Spleen (tissue), 11 donors: ENCODE measurements around the gene PLS3. TPM values are rescaled to one million over a fixed set of nuclear protein-coding genes. Genes with fewer than 3 reads are reported as not detected.

ENCODE experiments used
- DNase-seq: peaks from one replicate; pipeline ENCODE4 v3.0.0-alpha.2; 2020
- H3K27ac ChIP-seq, 8 donors: fragments of 200-600 bp; sonication (generic) in 7 of 8; 1 replicate in 4 of 8; 2 replicates in 4 of 8; pipeline versions ENCODE4 v1.5.0 to v1.8.0; 2016 to 2021; ENCODE audit warnings: inconsistent platforms in 4 of 8, mild to moderate bottlenecking in 4 of 8, moderate library complexity in 1 of 8
- H3K27me3 ChIP-seq, 7 donors: fragments of 200-600 bp; sonication (generic) in 6 of 7; replicated peaks in 1 of 7; 1 replicate in 4 of 7; 2 replicates in 3 of 7; pipeline versions ENCODE4 v1.5.0 to v1.8.0; 2016 to 2021; ENCODE audit warnings: inconsistent platforms in 3 of 7, mild to moderate bottlenecking in 1 of 7
- H3K36me3 ChIP-seq, 6 donors: fragments of 200-600 bp; sonication (generic) in 5 of 6; 1 replicate in 4 of 6; 2 replicates in 2 of 6; pipeline versions ENCODE4 v1.5.0 to v1.8.0; 2016 to 2021; ENCODE audit warnings: inconsistent platforms in 2 of 6
- H3K4me1 ChIP-seq, 6 donors: fragments of 200-600 bp; sonication (generic) in 5 of 6; 1 replicate in 3 of 6; 2 replicates in 3 of 6; pipeline versions ENCODE4 v1.5.0 to v1.8.0; 2016 to 2021; ENCODE audit warnings: inconsistent platforms in 3 of 6
- H3K4me3 ChIP-seq, 8 donors: fragments of 200-600 bp; sonication (generic) in 7 of 8; 1 replicate in 4 of 8; 2 replicates in 4 of 8; pipeline versions ENCODE4 v1.5.0 to v1.8.0; 2016 to 2021; ENCODE audit warnings: inconsistent platforms in 4 of 8, mild to moderate bottlenecking in 4 of 8, moderate library complexity in 2 of 8
- H3K9me3 ChIP-seq, 8 donors: fragments of 200-600 bp; sonication (generic) in 7 of 8; 1 replicate in 4 of 8; 2 replicates in 4 of 8; pipeline versions ENCODE4 v1.5.0 to v1.8.0; 2016 to 2021; ENCODE audit warnings: inconsistent platforms in 4 of 8
- POLR2A ChIP-seq, 3 donors: fragments of 450-650 bp; IDR thresholded peaks; one replicate each; pipeline ENCODE4 v1.5.1; 2017; ENCODE audit warnings: antibody characterized with exemption in 3 of 3, mild to moderate bottlenecking in 1 of 3
- POLR2AphosphoS5 ChIP-seq, 3 donors: sonication (generic); formaldehyde crosslinking; IDR thresholded peaks; one replicate each; pipeline ENCODE4 v1.5.1; 2017; ENCODE audit warnings: antibody characterized with exemption in 3 of 3
- WGBS, 5 donors: extraction: QIAGEN DNeasy Blood & Tissue Kit in 3 of 5; methylation state at CpG; one replicate each; pipeline versions ENCODE4 v1.1.5 to v1.1.7; 2013 to 2018; 5-methylcytosine and 5-hydroxymethylcytosine counted together
- intact Hi-C: fragments of 100-400 bp; cut with DNase I; formaldehyde crosslinking; loops from one replicate; pipeline ENCODE4 v1.15.0; 2023; ENCODE audit warnings: low total_unique reads
- polyA plus RNA-seq, 3 donors: library from polyadenylated mRNA; stranded (reverse); fragments of 200-250 nt; gene quantifications; one replicate each; pipeline ENCODE4 v1.2.1, GENCODE V29; 2013
- total RNA-seq, 7 donors: library from RNA; depleted of rRNA in 3 of 7; stranded (reverse); fragments of >200 nt in 3 of 7; fragmentation: NEBNext Ultra II Directional in 4 of 7; extraction: Animal tissue kit (Norgen Biotek cat#: 25700) in 4 of 7; gene quantifications; one replicate each; pipeline versions ENCODE4 v1.1.0 to v1.2.1, GENCODE V29; 2016 to 2021
- TF ChIP-seq, protein P1 (sequence below), 11 experiments: fragments of 200-600 bp in 7 of 11; fragments of 450-650 bp in 4 of 11; sonication (generic) in 4 of 11; IDR thresholded peaks in 8 of 11; conservative IDR thresholded peaks in 3 of 11; 1 replicate in 7 of 11; 2 replicates in 4 of 11; pipeline versions ENCODE4 v1.4.0 to v1.8.0; 2016 to 2021; ENCODE audit warnings: antibody characterized with exemption in 11 of 11, inconsistent platforms in 4 of 11, mild to moderate bottlenecking in 1 of 11
- donor health status: healthy with polysubstance abuse.
- donor health status: DM: no; HTN: no; CAD: no; lungs with moderate emphysema.
- donor health status: DM: no; HTN: no; CAD: no.
- donor health status: Bipolar disorder and iron deficiency.
- donor health status: healthy.
- donor health status: DM: no; HTN: no; CAD: no.
- donor health status: DM: yes; HTN: yes; CAD: no.

The PLS3 gene
- total and polyA plus RNA-seq, 10 donors = 20.3 to 159 (median 105) TPM

DNA sequence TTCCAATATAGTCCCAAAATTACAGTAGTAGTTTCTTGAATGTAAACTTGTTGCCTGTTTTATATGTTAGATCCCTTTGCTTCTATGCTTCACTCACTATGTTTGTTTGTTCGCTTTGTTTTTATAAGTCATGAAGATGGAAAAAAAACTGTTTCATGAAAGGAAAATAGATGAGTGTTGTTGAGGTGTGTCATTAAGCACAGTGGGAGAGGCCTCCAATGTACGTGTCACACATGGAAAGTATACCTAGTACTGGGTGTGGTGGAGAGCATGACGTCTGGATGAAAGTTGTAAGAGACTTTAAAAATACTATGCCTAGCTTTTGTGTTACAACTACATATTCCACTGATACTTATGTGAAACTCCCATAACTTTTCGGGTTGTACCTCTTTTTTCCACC lies 28.4 kb downstream of the PLS3 start:
- DNase-seq = no peak
- no peak for TF ChIP-seq POLR2AphosphoS5 (IDR thresholded peaks at IDR 0.05)
- TF ChIP-seq POLR2A (IDR thresholded peaks at IDR 0.05) = no peak
- TF ChIP-seq, protein P1, sequence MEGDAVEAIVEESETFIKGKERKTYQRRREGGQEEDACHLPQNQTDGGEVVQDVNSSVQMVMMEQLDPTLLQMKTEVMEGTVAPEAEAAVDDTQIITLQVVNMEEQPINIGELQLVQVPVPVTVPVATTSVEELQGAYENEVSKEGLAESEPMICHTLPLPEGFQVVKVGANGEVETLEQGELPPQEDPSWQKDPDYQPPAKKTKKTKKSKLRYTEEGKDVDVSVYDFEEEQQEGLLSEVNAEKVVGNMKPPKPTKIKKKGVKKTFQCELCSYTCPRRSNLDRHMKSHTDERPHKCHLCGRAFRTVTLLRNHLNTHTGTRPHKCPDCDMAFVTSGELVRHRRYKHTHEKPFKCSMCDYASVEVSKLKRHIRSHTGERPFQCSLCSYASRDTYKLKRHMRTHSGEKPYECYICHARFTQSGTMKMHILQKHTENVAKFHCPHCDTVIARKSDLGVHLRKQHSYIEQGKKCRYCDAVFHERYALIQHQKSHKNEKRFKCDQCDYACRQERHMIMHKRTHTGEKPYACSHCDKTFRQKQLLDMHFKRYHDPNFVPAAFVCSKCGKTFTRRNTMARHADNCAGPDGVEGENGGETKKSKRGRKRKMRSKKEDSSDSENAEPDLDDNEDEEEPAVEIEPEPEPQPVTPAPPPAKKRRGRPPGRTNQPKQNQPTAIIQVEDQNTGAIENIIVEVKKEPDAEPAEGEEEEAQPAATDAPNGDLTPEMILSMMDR (IDR thresholded peaks at IDR 0.05 in 8 of 11, conservative IDR thresholded peaks at IDR 0.05 in 3 of 11) = no peak
- Histone ChIP-seq H3K27ac (no peak overlapping the region), H3K4me3 (no peak overlapping the region), H3K27me3 (no peaks in the 10 kb centered on the region), H3K9me3 (no peaks in the 10 kb centered on the region), H3K4me1 (no peaks in the 10 kb centered on the region), H3K36me3 (no peaks in the 10 kb centered on the region)
- intact Hi-C loops = no loop called here
- WGBS, 5 donors = 59 to 81% (median 79%) methylated on average over 4 of the region's 4 CpGs

DNA sequence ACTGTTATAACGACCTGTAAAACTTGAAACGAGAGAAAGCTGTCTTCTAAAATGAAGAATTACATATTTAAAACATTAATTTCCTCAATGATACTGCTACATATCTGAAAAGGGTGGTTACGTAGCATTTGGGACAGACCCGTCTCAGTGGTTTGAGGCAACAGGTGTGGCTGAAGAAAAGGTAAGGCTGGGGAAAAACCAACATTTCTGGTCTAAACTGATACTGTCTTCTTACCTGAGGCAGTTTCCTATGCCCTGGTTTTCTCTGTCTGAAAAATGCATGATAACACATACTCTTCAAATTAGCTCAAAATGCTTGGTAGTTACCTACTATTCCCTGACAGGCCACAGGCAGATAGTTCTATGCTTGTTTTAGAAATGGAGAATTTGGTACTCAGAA lies 30.4 kb downstream of the PLS3 start:
- Histone ChIP-seq H3K4me3 (no peak overlapping the region), H3K27ac (peak overlapping the region in 3 of 8 donors; percentile 7 to 41 (median 36)), H3K27me3 (peaks cover 0 to 11% (median 0%) of the 10 kb centered on the region in 7 donors), H3K4me1 (no peaks in the 10 kb centered on the region), H3K9me3 (no peaks in the 10 kb centered on the region), H3K36me3 (no peaks in the 10 kb centered on the region)
- no peak for DNase-seq
- WGBS, 5 donors = 64 to 77% (median 73%) methylated on average over 4 of the region's 4 CpGs
- TF ChIP-seq POLR2AphosphoS5 (IDR thresholded peaks at IDR 0.05) = no peak
- intact Hi-C loops = no loop called here

DNA sequence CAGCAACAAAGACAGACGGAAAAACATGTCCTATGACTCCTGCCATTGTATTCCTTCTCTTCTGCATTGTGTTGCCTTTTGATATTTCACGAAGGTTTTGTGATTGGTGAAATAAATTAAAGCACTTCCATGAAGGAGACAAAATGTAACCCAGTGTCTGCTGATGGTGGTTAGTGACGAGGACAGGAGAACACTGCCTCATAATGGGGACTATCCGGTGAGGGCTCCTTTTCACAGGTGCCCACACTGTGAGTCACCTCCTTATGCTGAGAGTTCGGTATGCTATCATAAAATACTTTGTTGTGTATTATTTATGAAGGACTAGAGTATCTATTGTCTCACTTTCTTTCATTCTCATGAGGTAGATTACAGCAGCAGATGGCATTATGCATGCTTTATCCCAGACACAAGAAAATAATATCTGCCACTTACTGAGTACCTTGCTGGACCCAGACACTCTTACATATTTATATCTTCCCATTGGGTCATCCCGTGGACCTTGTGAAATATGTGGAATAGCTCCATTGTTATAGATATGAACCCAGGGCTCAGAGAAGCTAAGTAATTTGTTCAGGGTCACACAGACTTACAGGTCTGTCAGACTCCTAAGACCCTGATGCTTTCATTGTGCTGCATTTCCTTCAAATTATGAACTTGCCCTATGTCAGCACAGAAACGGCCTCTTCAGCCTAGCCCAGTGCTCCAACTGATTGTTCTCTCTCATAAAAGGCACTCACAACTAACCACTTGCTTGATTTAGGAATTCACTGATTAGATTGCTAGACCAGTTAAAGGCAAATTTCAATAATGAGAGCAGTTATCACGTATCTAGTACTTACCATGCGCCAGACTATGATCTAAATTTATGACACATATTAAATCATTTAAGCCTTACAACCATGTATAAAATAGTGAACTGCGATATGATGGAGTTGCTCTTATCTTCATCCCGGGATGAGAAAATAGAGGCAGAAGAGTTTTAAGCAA lies 31.2 kb downstream of the PLS3 start:
- peak overlapping the region in 5 of 8 donors; percentile 7 to 41 (median 38) for H3K27ac ChIP-seq

DNA sequence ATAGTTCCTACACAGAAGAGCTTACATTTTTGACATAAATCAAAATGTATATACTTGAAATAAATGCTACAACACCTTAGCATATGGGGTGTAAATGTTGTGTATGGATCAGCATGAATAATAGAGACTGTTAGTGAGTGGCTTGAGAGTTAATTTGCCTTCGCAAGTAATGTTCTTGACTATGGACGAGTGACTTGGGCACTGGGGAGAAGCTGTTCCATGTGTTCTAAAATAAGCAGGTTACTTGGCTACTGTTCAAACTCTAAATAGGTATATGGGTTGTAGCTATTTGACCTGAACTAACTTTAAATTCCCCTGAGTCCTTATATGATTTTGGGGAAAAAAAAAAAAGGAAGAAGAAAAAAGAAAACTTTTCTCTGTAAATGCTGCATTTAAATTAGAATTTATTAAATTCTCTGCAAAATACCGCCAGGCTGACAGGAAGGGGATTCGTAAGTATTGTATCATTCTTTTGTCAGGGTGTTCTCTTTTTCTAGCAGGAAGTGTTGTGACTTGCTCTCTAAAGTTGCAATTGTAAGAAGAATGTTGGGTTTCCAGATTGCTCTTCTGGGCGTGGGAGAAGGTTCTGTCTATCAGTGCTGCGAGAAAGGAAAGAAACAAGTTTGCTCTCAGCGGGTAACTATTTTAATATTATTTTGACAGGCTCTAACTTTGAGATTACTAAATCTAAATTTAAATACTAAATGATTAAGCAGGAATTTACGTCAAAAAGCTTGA lies 32.2 kb downstream of the PLS3 start:
- intact Hi-C loops = no loop called here
- Histone ChIP-seq H3K9me3 (no peaks in the 10 kb centered on the region), H3K36me3 (no peaks in the 10 kb centered on the region), H3K4me1 (no peaks in the 10 kb centered on the region), H3K27me3 (peaks cover 0 to 11% (median 0%) of the 10 kb centered on the region in 7 donors), H3K27ac (peak overlapping the region in 5 of 8 donors; percentile 23 to 41 (median 38)), H3K4me3 (peak overlapping the region in 1 of 8 donors; percentile 19)
- TF ChIP-seq, protein P1 (IDR thresholded peaks at IDR 0.05 in 8 of 11, conservative IDR thresholded peaks at IDR 0.05 in 3 of 11) = no peak
- TF ChIP-seq POLR2AphosphoS5 (IDR thresholded peaks at IDR 0.05) (no peak), POLR2A (IDR thresholded peaks at IDR 0.05) (no peak)
- DNase-seq = no peak
- WGBS, 5 donors = 26 to 47% (median 34%) methylated on average over 8 of the region's 8 CpGs

More for the DNA sequence above, 31.2 kb downstream of the PLS3 start:
- DNase-seq = no peak
- TF ChIP-seq POLR2A (IDR thresholded peaks at IDR 0.05) (no peak), POLR2AphosphoS5 (IDR thresholded peaks at IDR 0.05) (no peak)
- TF ChIP-seq, protein P1 (IDR thresholded peaks at IDR 0.05 in 8 of 11, conservative IDR thresholded peaks at IDR 0.05 in 3 of 11) = no peak
- no peaks in the 10 kb centered on the region for H3K36me3 ChIP-seq
- H3K4me3 ChIP-seq = no peak overlapping the region
- H3K9me3 ChIP-seq = no peaks in the 10 kb centered on the region
- intact Hi-C loops = no loop called here
- 58 to 78% (median 70%) methylated on average over 11 of the region's 11 CpGs for whole genome bisulfite sequencing, 5 donors
- H3K4me1 ChIP-seq = no peaks in the 10 kb centered on the region
- H3K27me3 ChIP-seq = peaks cover 0 to 11% (median 0%) of the 10 kb centered on the region in 7 donors
